Right lobe of liver (tissue), 4 donors: Measurements from ENCODE around the gene CC2D1A.
"Not testable (repeated sequence)": the region's sequence is repeated elsewhere in the genome, so short reads cannot be mapped to it uniquely, and the experiment has no call there.

Experiments
- POLR2A ChIP-seq: fragments of 450-650 bp; IDR thresholded peaks from one replicate; pipeline ENCODE4 v1.6.1; 2017; ENCODE audit warnings: antibody characterized with exemption, mild to moderate bottlenecking
- TF ChIP-seq, protein P1 (sequence below), 4 donors: fragments of 200-600 bp in 3 of 4; fragments of 450-650 bp in 1 of 4; IDR thresholded peaks; one replicate each; pipeline versions ENCODE4 v1.5.1 to v1.8.0; 2016 to 2022; ENCODE audit warnings: antibody characterized with exemption in 4 of 4, mild to moderate bottlenecking in 2 of 4
- donor health status: DM: no; HTN: no; CAD: no.
- donor health status: DM: no; HTN: no; CAD: no.
- donor health status: DM: no; HTN: yes; CAD: no.

DNA sequence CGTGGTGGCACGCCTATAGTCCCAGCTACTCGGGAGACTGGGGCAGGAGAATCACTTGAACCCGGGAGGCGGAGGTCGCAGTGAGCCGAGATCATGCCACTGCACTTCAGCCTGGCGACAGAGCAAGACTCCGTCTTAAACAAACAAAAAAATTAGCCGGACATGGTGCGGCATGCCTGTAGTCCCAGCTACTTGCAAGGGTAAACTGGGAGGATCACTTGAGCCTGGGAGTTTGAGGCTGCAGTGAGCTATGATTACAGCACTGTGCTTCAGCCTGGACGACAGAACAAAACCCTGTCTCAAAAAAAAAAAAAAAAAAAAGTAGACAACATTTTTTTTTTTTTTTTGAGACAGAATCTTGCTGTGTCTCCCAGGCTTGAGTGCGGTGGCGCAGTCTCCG, 65.9 kb downstream of the CC2D1A start:
- TF ChIP-seq, protein P1, sequence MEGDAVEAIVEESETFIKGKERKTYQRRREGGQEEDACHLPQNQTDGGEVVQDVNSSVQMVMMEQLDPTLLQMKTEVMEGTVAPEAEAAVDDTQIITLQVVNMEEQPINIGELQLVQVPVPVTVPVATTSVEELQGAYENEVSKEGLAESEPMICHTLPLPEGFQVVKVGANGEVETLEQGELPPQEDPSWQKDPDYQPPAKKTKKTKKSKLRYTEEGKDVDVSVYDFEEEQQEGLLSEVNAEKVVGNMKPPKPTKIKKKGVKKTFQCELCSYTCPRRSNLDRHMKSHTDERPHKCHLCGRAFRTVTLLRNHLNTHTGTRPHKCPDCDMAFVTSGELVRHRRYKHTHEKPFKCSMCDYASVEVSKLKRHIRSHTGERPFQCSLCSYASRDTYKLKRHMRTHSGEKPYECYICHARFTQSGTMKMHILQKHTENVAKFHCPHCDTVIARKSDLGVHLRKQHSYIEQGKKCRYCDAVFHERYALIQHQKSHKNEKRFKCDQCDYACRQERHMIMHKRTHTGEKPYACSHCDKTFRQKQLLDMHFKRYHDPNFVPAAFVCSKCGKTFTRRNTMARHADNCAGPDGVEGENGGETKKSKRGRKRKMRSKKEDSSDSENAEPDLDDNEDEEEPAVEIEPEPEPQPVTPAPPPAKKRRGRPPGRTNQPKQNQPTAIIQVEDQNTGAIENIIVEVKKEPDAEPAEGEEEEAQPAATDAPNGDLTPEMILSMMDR (IDR thresholded peaks at IDR 0.05) = not testable (repeated sequence)
- TF ChIP-seq POLR2A = not testable (repeated sequence)
